NCI-H345 treated with DMSO at 0.1 percent for 48 hours (cell line): ENCODE results near the gene REPIN1.

ENCODE experiments used
- DNase-seq: peaks from one replicate; lab custom pipeline; 2025; ENCODE audit not compliant: unreplicated experiment; lab: John Stamatoyannopoulos, UW

REPIN1 gene

DNA sequence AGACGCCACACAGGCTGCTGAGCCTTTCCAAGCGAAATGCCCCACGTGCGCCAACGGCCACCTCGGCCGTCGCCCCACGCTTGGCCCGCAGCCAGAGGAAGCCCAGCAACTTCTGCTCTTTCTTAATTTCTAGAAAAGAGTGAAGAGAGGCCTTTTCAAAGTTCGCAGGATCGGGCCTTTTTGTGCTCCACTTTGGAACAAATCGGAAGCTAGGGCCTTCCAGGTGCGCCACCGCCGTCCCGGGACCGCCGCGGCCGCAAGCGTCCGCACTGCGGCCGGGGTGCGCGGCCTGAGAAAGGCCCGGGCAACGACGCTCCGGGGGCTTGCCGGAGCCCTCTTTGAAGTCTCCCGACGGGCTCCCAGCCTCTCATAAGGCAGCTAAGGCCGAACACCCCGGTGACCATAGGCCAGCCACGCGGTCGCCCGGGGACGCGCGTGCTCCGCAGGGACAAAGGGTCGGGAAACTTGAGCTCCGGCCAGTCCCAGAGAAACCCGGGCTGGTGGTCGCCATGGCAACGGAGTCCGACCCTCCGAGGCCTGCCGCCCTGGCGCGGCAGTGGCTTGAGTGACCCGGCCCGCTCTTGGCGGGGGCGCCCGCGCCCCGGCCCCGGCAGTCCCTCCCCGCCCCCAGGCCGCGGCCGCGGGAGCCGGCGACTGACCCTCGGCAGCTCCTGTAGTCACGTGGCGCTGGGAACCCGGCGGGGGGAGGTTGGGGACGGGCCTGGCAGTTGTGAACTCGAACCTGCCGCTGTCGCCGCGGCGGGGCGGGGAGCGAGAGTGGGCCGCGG, at the start of gene REPIN1:
Gene REPIN1 (plus strand): TSS at position 727 of the 788 bp plus-strand sequence. CDS start 890 bp downstream, outside the sequence.
- no peak for DNase-seq

DNA sequence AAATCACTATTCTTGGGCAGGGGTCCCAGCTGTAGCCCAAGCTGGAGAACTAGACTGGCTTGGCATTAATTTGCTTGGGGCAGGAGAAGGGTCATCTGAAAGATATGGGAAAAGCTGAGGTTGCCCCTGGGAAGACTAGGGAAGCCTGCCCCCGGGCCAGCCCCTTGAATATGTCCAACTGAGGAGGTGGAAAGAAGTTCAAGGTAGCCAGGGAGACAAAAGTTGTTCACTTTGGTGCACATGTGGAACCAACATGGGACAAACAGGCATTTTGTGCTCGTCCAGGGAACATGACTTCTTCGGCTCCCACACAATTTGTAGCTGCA, 46.9 kb upstream of the REPIN1 start:
- no peak for DNase-seq

DNA sequence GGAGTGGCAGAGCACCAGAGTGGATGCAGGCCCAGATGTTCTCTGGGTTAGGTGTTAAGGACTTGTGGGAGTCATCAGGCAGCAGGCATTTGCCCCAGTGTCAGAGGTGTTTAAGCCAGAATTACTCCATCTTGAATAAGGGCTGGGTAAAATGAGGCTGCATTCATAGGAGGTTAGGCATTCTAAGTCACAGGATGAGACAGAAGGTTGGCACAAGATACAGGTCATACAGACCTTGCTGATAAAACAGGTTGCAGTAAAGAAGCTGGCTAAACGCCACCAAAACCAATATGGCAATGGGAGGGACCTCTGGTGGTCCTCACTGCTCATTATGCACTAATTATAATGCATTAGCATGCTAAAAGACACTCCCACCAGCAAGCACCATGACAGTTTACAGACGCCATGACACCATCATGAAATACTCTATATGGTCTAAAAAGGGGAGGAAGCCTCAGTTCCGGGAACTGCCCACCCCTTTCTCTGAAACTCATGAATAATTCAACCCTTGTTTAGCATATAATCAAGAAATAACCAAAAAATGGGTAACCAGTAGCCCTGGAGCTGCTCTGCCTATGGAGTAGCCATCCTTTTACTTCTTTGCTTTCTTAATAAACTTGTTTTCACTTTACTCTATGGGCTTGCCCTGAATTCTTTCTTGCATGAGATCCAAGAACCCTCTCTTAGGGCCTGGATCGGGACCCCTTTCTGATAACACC, 46.3 kb upstream of the REPIN1 start:
- DNase-seq = no peak

DNA sequence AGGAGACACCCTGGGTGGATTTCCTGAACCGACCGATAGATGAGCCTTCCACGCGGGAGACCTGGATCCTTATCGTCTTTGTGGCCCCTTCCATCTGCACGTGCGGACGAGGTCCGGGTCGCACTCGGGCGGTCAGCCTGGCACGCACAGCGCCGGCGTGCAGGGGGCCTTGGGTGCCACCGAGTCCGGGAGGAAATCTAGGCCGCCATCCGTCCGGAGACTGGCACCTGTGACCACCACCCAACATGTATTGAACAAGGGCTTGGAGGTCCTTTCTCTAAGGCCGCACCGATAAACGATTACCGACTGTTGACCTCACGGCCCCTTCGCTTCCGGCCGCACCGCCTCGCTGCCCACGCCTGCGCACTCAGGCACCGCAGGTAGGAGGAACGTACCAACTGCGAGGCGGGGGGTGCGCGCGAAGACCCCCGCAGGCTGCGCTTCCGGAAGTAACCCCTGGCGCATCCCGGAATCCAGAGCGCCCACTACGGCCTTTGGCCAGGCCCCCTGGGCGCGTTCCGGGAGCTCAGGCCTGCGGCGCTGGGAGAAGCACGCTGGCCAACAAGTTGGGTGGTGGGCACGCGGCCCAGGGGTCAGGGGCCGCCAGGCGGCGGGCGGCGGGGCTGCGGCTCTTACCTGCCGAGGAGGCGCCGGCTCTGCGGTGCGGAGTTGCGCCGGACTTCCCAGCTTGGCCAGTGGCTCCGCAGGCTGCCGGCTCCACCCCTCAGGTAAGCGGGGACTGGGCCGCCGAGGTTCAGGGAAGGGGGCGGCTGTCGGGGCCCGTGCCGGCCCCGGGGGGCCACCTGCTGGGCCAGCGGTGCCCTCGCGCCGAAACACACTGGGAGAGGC, 45.6 kb upstream of the REPIN1 start, which contains the start of the genes ACTR3C and LRRC61:
Gene ACTR3C (minus strand): TSS at position 713 of the 849 bp plus-strand sequence. CDS start 28,249 bp downstream, outside the sequence.
Gene LRRC61 (plus strand): TSS at position 523 of the 849 bp plus-strand sequence. CDS start 13,507 bp downstream, outside the sequence.
- DNase-seq = peak; percentile 70

DNA sequence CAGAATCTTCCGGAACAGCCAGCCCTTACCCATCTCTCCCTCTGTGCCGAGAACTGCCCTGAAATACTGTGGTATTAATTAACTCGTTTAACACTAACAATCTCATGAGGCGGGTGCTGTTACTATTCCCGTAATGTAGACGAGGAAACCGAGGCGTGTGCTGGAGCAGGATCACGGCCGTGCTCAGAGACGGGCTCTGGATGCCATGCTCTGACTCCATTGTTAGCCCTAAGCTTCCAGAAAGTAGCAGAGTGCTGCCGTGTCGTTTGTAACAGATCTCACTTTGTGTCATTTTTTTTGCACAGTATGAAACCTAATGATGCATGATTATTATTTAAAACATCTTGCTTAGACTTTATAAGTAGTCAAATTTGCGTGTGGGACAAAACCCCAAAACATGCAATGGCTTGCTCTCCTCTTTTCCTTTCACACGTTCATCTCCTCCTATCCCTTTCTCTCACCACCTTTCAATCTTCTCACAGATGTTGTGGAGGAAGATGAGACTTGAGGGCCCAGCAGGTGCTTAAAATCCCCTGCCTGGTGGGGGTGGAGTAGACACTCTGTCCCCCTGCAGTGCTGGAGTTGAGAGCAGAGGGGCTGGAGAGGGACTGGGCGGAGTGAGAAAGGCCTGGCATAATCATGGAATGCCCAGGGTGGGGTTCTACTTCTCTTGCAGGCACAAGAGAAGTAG, 44.8 kb upstream of the REPIN1 start:
- DNase-seq = peak; percentile 17

DNA sequence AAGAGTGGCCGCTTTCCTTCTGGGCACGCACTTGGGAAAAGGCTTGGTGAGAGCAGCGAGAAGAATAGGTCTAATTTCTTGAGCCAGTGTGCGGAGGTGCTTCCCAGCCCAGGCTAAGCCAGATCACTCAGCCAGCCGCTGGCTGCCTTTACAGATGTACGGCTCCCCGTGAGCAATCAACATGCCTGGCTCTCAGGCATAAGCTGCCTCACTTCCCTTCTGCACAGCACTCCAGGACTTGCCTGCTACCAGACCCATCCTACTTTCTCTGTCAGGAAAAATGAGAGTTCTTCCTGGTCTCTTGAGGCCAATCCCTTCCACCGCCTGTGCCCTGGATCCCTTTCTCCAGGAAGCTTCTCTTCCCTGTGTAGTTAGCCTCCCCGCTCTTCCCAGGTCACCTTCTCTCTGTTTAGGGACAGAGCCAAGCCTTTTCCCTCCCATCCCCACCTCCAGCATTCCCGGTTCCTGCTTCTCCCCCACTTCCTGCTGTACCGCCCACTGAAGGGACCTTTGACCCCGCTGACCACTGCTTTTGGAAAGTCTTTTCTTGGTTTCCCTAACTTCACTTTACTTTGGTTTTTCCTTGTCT, 44.2 kb upstream of the REPIN1 start:
- DNase-seq = no peak

DNA sequence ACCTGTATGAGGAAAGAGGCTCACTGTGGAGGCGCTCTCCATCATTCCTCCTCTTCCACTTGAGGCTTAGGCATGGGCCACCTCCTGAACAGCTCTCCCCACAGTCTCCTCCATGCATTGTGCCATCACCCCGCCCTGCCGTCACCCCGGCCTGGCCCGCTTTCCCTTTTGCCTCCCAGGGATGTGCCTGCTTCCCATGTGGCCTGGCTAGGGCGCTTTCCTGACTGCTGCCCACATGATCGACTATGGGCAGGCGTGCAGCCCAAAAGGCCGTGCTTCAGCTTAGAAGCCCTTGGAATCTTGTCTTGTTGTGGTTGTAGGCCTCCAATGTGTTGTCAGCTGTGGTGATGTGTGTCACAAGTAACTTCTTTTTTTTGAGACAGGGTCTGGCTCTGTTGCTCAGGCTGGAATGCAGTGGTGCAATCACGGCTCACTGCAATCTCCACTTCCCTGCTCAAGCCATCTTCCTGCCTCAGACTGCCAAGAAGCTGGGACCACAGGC, 43.5 kb upstream of the REPIN1 start:
- no peak for DNase-seq

DNA sequence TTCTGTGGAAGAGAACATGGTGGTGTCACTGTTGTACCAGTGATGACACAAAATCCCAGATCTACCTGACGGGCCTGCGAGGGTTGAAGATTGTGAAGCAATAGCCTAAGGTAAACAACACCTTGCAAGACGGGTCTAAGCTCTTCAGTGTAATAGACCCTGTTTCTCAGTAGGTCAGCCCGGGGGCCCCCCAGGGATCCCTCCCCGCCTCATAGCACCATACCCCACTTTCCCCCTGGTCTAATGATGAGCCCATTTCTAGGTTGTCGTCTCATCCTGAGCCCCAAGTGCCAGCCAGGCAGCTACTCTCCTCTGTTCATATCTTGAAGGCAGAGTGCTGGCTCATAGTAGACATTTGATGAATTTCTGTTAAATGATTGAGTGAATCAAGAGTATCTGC, 42.7 kb upstream of the REPIN1 start:
- DNase-seq = no peak

DNA sequence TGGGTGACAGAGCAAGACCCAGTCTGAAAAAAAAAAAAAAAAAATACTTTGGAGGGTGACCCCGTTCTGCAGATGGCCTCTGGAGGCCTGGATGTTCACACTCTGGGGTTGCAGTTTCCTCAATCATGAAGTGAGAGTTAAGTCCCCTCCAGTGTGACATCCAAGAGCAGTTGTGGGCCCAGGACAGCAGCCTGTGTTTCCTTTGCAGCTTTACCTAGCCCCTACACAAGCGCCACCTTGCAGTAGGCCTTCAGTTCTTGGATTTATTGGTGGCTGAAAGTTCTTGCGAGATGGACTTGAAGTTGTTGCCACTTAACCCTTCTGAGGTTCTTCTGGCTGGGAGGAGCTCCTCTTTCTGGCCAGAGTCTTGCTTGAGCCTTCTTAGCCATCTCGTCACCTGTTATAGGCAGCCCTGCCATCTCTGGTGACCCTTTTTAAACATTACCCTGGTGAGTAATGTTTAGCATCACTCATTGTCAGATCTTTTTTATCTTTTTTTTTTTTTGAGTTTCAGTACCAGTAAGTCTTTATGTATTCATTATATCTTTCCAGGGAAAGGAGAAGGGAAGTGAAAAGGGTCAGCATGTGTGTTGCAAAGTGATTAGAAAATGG, 41.9 kb upstream of the REPIN1 start:
- DNase-seq = no peak

DNA sequence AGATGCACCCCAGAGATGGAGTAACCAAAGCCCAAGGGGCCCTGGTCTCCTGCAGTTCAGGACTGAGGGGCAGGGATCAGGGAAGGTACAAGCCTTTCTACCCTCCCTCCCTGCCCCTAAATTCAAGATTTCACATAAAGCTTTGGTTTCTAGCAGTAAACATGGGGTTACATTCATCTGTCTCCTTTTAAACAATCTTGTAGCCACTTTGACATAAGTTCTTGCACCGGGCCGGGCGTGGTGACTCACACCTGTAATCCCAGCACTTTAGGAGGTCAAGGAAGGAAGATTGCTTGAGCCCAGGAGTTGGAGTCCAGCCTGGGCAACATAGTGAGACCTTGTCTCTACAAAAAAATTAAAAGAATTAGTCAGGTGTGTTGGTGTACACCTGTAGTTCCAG, 41.3 kb upstream of the REPIN1 start:
- no peak for DNase-seq

DNA sequence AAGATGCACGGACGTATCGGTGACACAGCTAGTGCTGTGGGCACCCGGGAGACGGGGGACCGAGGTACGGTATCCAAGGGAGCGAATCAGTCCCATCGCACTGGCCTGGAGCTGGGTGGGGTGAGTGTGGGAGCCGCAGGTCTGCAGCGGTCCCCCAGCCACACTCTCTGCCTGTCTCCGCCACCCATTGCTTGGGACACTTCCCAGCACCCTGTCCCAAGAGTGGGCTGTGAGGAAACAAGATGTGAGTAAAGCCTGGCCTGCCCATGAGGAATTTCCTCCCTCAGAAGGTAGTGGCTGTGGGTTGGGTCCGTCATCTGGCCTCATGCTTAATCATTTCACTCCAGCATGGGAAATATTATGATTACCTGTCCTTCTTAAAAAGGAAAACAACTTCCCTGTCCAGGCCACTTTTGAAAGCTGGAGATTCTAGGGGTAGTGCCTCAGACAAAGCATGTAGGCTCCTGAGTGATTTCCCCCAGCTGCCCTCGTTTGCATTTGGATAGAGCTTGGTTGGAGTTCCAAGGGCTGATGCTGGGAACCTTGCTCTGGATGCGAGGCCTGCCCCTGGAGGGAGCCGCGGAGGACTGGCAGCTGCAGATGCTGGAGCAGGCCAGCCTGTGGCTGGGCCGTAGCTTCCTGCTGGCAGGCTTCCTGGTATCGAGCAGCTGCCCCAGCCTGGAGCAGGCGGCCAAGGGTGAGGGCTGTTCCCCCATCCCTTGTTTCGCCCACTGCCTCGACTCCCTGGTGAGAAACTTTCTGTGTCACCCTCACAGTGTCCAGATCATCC, 39.1 kb upstream of the REPIN1 start:
- DNase-seq = no peak

DNA sequence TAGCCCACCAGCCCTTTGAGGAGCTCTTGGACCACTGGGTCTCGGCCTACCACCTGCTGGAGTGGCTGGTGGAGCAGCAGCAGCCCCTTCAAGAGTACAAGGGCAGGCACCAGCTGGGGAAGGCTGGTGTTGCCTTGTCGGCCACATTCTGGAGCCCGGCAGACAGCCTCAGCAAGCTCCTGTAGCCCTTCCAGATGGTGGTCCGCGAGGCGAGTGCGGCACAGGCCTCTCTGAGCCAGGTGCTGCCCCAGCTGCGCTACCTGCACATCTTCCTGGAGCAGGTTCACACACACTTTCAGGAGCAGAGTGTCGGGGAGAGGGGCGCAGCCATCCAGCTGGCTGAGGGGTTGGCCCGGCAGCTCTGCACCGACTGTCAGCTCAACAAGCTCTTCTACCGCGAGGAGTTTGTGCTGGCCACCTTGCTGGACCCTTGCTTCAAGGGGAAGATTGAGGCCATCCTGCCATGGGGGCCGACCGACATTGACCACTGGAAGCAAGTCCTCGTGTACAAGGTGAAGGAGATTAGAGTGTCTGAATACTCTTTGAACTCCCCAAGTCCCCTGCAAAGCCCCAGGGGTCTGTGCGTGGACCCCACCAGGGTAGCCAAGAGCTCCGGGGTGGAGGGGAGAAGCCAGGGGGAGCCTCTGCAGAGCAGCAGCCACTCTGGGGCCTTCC, 38.3 kb upstream of the REPIN1 start:
- DNase-seq = no peak

DNA sequence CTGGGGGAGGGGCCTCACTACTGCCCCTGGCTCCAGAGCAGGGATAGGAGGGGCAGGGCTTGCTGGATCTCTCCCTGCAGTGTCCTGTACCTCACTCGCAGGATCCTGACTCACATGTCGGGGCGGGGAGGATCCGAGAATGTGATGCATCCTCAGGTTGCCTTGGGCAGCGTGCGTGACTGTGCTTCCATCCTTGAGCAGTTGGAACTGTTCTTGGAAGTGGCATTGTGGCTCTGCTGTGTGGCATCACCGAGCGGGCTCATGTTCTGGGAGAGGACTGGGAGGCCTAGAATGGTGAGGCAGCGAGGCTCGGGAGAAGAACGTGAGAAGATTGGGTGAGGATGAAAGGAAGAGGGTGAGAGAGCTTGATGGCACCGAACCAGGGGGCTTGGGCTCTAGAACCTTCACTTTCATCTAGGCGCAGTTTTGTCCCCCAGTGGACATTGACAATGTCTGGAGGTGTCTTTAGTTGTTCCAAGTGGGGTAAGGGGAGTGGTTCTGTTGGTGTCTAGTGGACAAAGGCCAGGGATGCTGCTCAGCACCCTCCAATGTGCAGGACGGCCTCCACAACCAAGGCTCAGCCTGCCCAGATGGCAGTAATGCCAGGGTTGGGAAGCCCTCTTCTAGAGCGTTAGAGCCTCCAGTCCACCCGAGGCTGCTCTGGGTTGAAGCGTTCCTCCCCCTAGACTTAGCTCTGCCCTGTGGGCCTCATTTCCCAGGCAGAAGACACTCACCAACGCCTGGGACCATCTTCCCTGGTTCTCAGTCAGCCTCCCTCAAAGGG, 35.6 kb upstream of the REPIN1 start:
- DNase-seq = no peak

DNA sequence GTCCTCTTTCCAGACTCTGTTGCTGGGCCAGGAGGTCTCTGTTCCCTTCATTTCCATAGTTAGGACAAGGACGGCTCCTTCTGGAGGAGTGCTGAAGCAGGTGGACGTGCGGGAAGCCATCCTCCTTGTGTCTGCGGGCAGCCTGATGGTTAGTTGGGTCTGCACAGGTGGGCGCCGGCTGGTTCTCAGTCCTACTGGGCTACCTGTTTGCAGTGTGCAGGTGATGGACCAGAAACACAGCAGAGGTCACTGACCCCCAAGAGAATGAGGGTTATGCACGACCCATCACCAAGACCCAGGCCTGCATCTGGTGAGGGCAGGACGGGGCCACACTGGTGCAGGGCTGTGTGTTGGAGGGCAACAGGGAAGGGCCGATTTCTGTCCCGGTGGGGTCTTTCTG, 35.0 kb upstream of the REPIN1 start:
- no peak for DNase-seq

DNA sequence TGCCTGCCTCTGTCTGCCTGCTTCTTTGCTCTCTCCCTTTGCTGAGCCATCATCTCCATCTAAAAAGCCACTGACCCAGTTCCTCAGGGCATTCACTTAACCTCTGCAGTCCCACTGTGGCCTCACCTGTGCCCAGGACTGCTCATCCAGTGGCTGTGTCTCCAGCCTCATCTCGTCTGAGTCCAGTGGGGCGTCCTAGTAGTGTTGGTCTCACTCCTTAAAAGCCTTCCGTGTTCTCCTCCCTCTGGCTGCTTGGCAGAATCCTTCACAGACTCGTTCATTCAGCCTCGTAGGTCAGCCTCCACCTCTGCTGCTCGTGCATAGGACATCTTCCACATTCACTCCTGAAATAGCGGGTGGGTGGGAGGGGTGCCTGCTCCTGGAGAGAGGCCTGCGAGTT, 34.5 kb upstream of the REPIN1 start:
- no peak for DNase-seq

DNA sequence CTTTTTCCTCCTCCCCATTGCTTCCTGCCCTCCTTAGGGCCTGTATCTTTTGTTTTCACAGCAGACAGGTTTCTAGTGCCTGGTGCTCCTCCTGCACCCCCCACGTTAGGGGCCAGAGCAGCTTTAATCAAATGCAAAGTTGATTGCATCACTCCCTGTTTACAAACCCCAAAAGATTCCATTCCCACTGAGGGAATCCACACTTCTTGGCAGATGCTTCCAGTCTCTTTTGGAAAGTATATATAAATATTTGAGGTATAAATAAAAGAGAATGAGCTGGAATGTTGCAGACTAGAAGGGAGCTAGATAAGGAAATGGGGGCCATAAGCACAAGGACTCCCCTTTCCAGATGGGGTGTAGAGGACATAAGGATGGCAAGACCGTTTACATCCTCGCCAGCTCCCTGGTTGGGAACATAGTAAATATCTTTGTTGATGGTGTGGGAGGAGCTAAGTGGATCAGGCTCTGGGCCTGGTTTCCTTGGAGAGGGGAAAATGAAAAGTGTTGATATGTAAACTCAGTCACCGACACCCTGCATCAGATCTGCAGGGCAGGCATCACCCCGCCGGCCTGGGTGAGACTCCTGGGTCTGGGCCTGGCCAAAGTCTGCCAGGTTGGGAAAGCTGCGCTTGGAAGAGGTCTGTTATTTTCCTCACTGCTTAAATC, 33.4 kb upstream of the REPIN1 start:
- DNase-seq = no peak

DNA sequence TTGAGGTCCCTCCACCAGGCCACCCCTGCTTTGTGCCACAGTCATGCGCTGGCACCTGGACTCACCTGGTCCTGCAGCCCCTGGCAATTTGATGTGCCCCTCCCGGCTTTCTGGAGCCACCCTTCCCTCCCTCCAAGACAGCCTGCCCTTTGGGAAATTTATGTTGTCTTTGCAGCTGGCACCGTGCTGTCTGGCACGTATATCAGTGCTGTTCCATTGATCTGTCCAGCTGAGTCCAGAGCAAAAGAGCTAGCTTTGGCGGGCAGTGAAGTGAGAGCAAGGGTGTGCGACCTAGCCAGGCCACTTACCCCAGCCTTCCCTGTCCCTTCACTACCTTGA, 32.9 kb upstream of the REPIN1 start:
- no peak for DNase-seq
